ENCODE data around the gene CARNS1. TPM values are rescaled to one million over a fixed set of nuclear protein-coding genes. Genes with fewer than 3 reads are reported as not detected.
A peak's percentile ranks its signal among the peaks of the same experiment; 100 is the strongest.

The CARNS1 gene
- total and polyA plus RNA-seq, 10 donors: 1.0 to 4.4 (median 2.0) TPM

DNA sequence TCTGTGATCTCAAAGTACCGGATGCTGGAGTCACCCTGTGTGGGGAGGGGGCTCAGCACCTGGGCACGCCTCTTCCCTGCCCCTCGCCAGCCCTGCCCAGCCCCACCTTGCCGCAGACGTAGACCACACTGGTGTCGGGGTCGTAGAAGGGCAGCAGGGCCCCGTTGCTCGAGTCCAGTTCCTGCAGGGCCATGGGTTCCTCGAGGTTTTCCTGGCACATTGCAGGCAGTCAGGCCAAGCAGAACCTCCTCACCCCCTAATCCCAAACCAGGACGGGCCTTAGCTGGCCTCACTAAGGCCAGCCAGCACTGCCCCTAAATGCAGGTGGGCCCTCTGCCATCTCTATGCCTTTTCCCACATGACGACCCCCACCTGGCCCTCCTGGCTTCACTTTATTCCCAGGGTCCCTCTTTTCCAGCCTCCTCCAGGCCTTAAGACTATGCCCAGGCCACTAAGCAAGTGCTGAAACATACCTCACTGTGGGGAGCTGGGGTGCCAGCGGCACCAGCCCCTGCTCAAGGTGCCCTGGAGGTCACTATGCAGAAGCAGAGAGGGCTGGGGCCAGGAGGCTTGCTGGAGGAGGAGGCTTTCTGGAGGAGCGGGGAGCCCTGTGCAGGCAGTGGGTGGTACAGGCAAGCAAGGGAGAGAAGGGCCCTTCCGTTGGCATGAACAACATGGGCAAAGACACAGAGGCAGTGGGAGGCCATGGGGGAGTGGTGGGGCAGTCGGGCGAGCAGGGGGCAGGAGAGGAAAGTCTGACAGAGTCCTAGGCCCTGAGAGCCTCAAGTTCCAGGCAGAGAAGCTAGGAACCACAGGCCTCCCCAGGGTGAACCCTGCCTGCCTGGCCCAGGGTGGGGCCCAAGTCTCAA, 25.0 kb downstream of the CARNS1 start:
- H3K27ac ChIP-seq: peak overlapping the region; percentile 44 to 97 (median 90)
- H3K4me3 ChIP-seq: peak overlapping the region in 3 of 8 donors; percentile 2 to 95 (median 8)
- intact Hi-C loops (cut with DNase I; ENCODE audit: low total_unique reads): no loop called here
- no peak for DNase-seq
- WGBS, 5 donors: 50 to 64% (median 53%) methylated on average over 11 to 17 of the region's 17 CpGs
- H3K27me3 ChIP-seq (replicated peaks in 1 of 7): no peaks in the 10 kb centered on the region
- H3K36me3 ChIP-seq: peaks cover 6 to 69% (median 11%) of the 10 kb centered on the region in 6 donors
- no peaks in the 10 kb centered on the region for H3K9me3 ChIP-seq
- TF ChIP-seq POLR2AphosphoS5 (IDR thresholded peaks at IDR 0.05) (peak in 2 of 3 donors; percentile 7 to 51), POLR2A (IDR thresholded peaks at IDR 0.05) (no peak)
- H3K4me1 ChIP-seq: peaks cover 49 to 99% (median 96%) of the 10 kb centered on the region in 6 donors

DNA sequence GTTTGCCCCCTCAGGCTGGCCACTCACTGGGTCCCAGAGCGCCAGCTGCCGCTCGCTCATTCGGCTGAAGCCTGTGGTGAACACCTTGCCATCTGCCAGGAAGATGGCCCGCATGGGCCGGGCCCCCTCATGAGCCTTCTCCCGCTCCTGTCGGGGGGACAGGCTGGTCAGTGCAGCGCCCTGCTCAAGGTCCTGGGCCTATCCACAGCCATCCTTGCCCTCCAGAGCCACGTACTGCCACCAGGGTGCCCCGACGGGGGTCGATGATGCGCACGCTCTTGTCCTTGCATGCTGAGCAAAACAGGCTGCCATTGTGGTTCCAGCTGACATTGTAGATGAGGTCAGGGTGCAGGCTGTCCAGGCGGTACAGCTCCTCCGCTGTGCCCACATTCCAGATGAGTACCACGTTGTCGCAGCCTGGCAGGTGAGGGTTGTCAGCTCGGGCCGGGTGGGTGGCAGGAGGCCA, 25.7 kb downstream of the CARNS1 start:
- WGBS, 5 donors: 77 to 94% (median 82%) methylated on average over 3 to 21 of the region's 21 CpGs
- DNase-seq: no peak
- Histone ChIP-seq H3K4me3 (no peak overlapping the region), H3K9me3 (no peaks in the 10 kb centered on the region), H3K27ac (peak overlapping the region; percentile 44 to 97 (median 90)), H3K27me3 (replicated peaks in 1 of 7) (no peaks in the 10 kb centered on the region), H3K4me1 (peaks cover 47 to 99% (median 96%) of the 10 kb centered on the region in 6 donors), H3K36me3 (peaks cover 0 to 63% (median 4%) of the 10 kb centered on the region in 6 donors)
- intact Hi-C loops (cut with DNase I; ENCODE audit: low total_unique reads): no loop called here
- TF ChIP-seq, protein P1, sequence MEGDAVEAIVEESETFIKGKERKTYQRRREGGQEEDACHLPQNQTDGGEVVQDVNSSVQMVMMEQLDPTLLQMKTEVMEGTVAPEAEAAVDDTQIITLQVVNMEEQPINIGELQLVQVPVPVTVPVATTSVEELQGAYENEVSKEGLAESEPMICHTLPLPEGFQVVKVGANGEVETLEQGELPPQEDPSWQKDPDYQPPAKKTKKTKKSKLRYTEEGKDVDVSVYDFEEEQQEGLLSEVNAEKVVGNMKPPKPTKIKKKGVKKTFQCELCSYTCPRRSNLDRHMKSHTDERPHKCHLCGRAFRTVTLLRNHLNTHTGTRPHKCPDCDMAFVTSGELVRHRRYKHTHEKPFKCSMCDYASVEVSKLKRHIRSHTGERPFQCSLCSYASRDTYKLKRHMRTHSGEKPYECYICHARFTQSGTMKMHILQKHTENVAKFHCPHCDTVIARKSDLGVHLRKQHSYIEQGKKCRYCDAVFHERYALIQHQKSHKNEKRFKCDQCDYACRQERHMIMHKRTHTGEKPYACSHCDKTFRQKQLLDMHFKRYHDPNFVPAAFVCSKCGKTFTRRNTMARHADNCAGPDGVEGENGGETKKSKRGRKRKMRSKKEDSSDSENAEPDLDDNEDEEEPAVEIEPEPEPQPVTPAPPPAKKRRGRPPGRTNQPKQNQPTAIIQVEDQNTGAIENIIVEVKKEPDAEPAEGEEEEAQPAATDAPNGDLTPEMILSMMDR (IDR thresholded peaks at IDR 0.05 in 8 of 11, conservative IDR thresholded peaks at IDR 0.05 in 3 of 11): no peak
- peak; percentile 18 to 66 (median 40) for TF ChIP-seq POLR2AphosphoS5 (IDR thresholded peaks at IDR 0.05)
- TF ChIP-seq POLR2A (IDR thresholded peaks at IDR 0.05): no peak

- H3K36me3 ChIP-seq: peaks cover 0 to 56% (median 3%) of the 10 kb centered on the region in 6 donors
- H3K4me3 ChIP-seq: peak overlapping the region in 3 of 8 donors; percentile 64 to 77 (median 64)
- 79 to 87% (median 82%) methylated on average over 15 to 28 of the region's 28 CpGs for WGBS, 5 donors
- H3K27ac ChIP-seq: peak overlapping the region in 4 of 8 donors; percentile 87 to 97 (median 96)
- intact Hi-C loops (cut with DNase I; ENCODE audit: low total_unique reads): no loop called here
- no peaks in the 10 kb centered on the region for H3K9me3 ChIP-seq
- TF ChIP-seq, protein P1 (IDR thresholded peaks at IDR 0.05 in 8 of 11, conservative IDR thresholded peaks at IDR 0.05 in 3 of 11): no peak
- peak in 2 of 3 donors; percentile 19 to 31 for TF ChIP-seq POLR2AphosphoS5 (IDR thresholded peaks at IDR 0.05)
- no peaks in the 10 kb centered on the region for H3K27me3 ChIP-seq (replicated peaks in 1 of 7)
- peak; percentile 85 for DNase-seq
- peaks cover 48 to 99% (median 96%) of the 10 kb centered on the region in 6 donors for H3K4me1 ChIP-seq
These were observed 26.4 kb downstream of the CARNS1 start for GRCh38 chr11:67441731-67442351.

- peaks cover 0 to 47% (median 2%) of the 10 kb centered on the region in 6 donors for H3K36me3 ChIP-seq
- peak; percentile 87 for DNase-seq
- H3K9me3 ChIP-seq: no peaks in the 10 kb centered on the region
- 50 to 66% (median 63%) methylated on average over 31 to 45 of the region's 45 CpGs for WGBS, 5 donors
- peak in 1 of 3 donors; percentile 57 for TF ChIP-seq POLR2AphosphoS5 (IDR thresholded peaks at IDR 0.05)
- TF ChIP-seq POLR2A (IDR thresholded peaks at IDR 0.05): no peak
- H3K4me1 ChIP-seq: peaks cover 53 to 99% (median 97%) of the 10 kb centered on the region in 6 donors
- intact Hi-C loops (cut with DNase I; ENCODE audit: low total_unique reads): no loop called here
- H3K27me3 ChIP-seq (replicated peaks in 1 of 7): no peaks in the 10 kb centered on the region
- peak overlapping the region; percentile 87 to 97 (median 92) for H3K27ac ChIP-seq
- H3K4me3 ChIP-seq: peak overlapping the region; percentile 60 to 77 (median 64)
These were observed 27.3 kb downstream of the CARNS1 start for GRCh38 chr11:67442504-67443404.

All from spleen (tissue), 11 donors.